ENCODE measurements around the gene TIMP2.

DNA sequence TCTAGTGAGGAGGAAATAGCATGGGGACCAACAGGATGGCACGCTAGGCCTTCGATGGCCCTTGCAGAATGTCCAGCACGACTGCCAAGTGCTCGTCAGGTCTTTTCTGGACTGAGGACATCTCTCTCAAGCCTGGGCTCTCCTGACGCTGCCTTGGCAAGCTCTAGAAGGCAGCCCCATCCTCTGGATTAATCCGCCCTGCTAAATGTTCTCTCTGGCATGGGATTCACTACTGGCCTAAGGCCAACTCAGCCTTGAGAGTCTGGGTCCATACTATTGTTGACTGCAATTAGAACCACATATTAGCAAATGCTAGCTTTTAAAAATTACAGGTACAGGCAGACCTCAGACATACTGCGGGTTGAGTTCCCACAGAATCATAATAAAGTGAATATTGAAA lies 19.6 kb downstream of the TIMP2 start:
- TF ChIP-seq, protein P1, sequence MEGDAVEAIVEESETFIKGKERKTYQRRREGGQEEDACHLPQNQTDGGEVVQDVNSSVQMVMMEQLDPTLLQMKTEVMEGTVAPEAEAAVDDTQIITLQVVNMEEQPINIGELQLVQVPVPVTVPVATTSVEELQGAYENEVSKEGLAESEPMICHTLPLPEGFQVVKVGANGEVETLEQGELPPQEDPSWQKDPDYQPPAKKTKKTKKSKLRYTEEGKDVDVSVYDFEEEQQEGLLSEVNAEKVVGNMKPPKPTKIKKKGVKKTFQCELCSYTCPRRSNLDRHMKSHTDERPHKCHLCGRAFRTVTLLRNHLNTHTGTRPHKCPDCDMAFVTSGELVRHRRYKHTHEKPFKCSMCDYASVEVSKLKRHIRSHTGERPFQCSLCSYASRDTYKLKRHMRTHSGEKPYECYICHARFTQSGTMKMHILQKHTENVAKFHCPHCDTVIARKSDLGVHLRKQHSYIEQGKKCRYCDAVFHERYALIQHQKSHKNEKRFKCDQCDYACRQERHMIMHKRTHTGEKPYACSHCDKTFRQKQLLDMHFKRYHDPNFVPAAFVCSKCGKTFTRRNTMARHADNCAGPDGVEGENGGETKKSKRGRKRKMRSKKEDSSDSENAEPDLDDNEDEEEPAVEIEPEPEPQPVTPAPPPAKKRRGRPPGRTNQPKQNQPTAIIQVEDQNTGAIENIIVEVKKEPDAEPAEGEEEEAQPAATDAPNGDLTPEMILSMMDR (IDR thresholded peaks at IDR 0.05) = no peak
- TF ChIP-seq POLR2A (IDR thresholded peaks at IDR 0.05) (no peak), POLR2AphosphoS5 (IDR thresholded peaks at IDR 0.05) (no peak)

All from breast epithelium (tissue), 3 donors.